Upper lobe of right lung (tissue), 1 donor: ENCODE measurements around the gene ASPRV1. TPM values are rescaled to one million over a fixed set of nuclear protein-coding genes. Genes with fewer than 3 reads are reported as not detected.

ENCODE experiments used
- ATAC-seq: fragments of 200-7000 bp; cut with Tn5 transposase; one replicate; pipeline ENCODE4 v1.9.1; 2020; ENCODE audit warnings: mild to moderate bottlenecking, moderate library complexity
- DNase-seq: peaks from one replicate; pipeline ENCODE4 v3.0.0-alpha.2; 2020
- H3K27ac ChIP-seq: fragments of 200-600 bp; one replicate; pipeline ENCODE4 v1.8.0; 2022
- H3K27me3 ChIP-seq: fragments of 200-600 bp; one replicate; pipeline ENCODE4 v1.8.0; 2022; ENCODE audit warnings: mild to moderate bottlenecking
- H3K36me3 ChIP-seq: fragments of 200-600 bp; one replicate; pipeline ENCODE4 v1.8.0; 2022
- H3K4me1 ChIP-seq: fragments of 200-600 bp; one replicate; pipeline ENCODE4 v1.8.0; 2022
- H3K4me3 ChIP-seq: fragments of 200-600 bp; one replicate; pipeline ENCODE4 v1.8.0; 2022; ENCODE audit warnings: mild to moderate bottlenecking
- H3K9me3 ChIP-seq: fragments of 200-600 bp; one replicate; pipeline ENCODE4 v1.8.0; 2022
- intact Hi-C: fragments of 100-400 bp; cut with DNase I; formaldehyde crosslinking; loops from one replicate; pipeline ENCODE4 v1.11.0; 2022
- total RNA-seq: library from RNA; stranded (reverse); fragmentation: NEBNext Ultra II Directional; extraction: Animal tissue kit (Norgen Biotek cat#: 25700); gene quantifications from one replicate; pipeline ENCODE4 v1.2.1, GENCODE V29; 2021
- TF ChIP-seq, protein P1 (sequence below): fragments of 200-600 bp; IDR thresholded peaks from one replicate; pipeline ENCODE4 v1.8.0; 2022; ENCODE audit warnings: antibody characterized with exemption
- donor health status: DM: no; HTN: yes; CAD: no; lungs with severe emphysema.

ASPRV1 gene
- total RNA-seq, 1 donor from 2014 or later, result 2.1 TPM

- no peaks in the 10 kb centered on the region for H3K9me3 ChIP-seq
- DNase-seq, result no peak
- no peak for ATAC-seq
- H3K27ac ChIP-seq, result peak overlapping the region; percentile 51
- H3K27me3 ChIP-seq, result no peaks in the 10 kb centered on the region
- no peak overlapping the region for H3K4me3 ChIP-seq
- peaks cover 31% of the 10 kb centered on the region for H3K36me3 ChIP-seq
- intact Hi-C loops, result loop anchor here (10.0 kb wide), 1 partner anchor 387 kb away; the partner anchor contains the start of gene FAM136A
- peaks cover 4% of the 10 kb centered on the region for H3K4me1 ChIP-seq
- TF ChIP-seq, protein P1, sequence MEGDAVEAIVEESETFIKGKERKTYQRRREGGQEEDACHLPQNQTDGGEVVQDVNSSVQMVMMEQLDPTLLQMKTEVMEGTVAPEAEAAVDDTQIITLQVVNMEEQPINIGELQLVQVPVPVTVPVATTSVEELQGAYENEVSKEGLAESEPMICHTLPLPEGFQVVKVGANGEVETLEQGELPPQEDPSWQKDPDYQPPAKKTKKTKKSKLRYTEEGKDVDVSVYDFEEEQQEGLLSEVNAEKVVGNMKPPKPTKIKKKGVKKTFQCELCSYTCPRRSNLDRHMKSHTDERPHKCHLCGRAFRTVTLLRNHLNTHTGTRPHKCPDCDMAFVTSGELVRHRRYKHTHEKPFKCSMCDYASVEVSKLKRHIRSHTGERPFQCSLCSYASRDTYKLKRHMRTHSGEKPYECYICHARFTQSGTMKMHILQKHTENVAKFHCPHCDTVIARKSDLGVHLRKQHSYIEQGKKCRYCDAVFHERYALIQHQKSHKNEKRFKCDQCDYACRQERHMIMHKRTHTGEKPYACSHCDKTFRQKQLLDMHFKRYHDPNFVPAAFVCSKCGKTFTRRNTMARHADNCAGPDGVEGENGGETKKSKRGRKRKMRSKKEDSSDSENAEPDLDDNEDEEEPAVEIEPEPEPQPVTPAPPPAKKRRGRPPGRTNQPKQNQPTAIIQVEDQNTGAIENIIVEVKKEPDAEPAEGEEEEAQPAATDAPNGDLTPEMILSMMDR, result no peak
Observed at GRCh38 chr2:69917852-69918251, 43.6 kb downstream of the ASPRV1 start.

GRCh38 chr2:69916106-69916505 lies 45.3 kb downstream of the ASPRV1 start:
- Histone ChIP-seq H3K9me3 (no peaks in the 10 kb centered on the region), H3K36me3 (peaks cover 17% of the 10 kb centered on the region), H3K4me3 (peak overlapping the region; percentile 79), H3K27me3 (no peaks in the 10 kb centered on the region), H3K4me1 (peaks cover 4% of the 10 kb centered on the region), H3K27ac (peak overlapping the region; percentile 84)
- intact Hi-C loops, result loop anchor here (10.0 kb wide), 1 partner anchor 389 kb away; the partner anchor contains the start of gene FAM136A
- DNase-seq, result no peak
- ATAC-seq, result no peak
- TF ChIP-seq, protein P1, result no peak

- Histone ChIP-seq H3K27ac (peak within 1 kb of the TSS; percentile 91), H3K36me3 (peaks cover 19% of the 10 kb centered on the region), H3K4me3 (peak within 1 kb of the TSS; percentile 79), H3K4me1 (peaks cover 4% of the 10 kb centered on the region), H3K9me3 (no peaks in the 10 kb centered on the region), H3K27me3 (no peaks in the 10 kb centered on the region)
- ATAC-seq (peak; percentile 0), DNase-seq (peak; percentile 100)
- intact Hi-C loops, result loop anchor here (5.0 to 10.0 kb wide), 2 partner anchors 232 to 390 kb away; partner anchors contain the start of gene FAM136A
- TF ChIP-seq, protein P1, result no peak
Observed at GRCh38 chr2:69914950-69915945, 46.2 kb downstream of the ASPRV1 start, which contains the start of gene MXD1. TSS of gene MXD1 (plus strand) at chr2:69915109. CDS start at chr2:69915331, 222 bp downstream.

GRCh38 chr2:69914164-69914949 lies 47.1 kb downstream of the ASPRV1 start:
- peak; percentile 98 for DNase-seq
- peak overlapping the region; percentile 91 for H3K27ac ChIP-seq
- no peaks in the 10 kb centered on the region for H3K27me3 ChIP-seq
- peaks cover 25% of the 10 kb centered on the region for H3K36me3 ChIP-seq
- peak; percentile 95 for ATAC-seq
- peaks cover 4% of the 10 kb centered on the region for H3K4me1 ChIP-seq
- TF ChIP-seq, protein P1, result peak; percentile 29
- intact Hi-C loops, result loop anchor here (5.0 to 10.0 kb wide), 2 partner anchors 233 to 390 kb away; partner anchors contain the start of gene FAM136A
- no peaks in the 10 kb centered on the region for H3K9me3 ChIP-seq
- H3K4me3 ChIP-seq, result peak overlapping the region; percentile 66

GRCh38 chr2:69911985-69912563 lies 49.4 kb downstream of the ASPRV1 start:
- Histone ChIP-seq H3K9me3 (no peaks in the 10 kb centered on the region), H3K27ac (no peak overlapping the region), H3K36me3 (peaks cover 43% of the 10 kb centered on the region), H3K27me3 (no peaks in the 10 kb centered on the region), H3K4me1 (peaks cover 4% of the 10 kb centered on the region), H3K4me3 (no peak overlapping the region)
- ATAC-seq (no peak), DNase-seq (no peak)
- TF ChIP-seq, protein P1, result peak; percentile 64
- intact Hi-C loops, result loop anchor here (5.0 to 10.0 kb wide), 2 partner anchors 235 to 393 kb away; partner anchors contain the start of gene FAM136A
